HG02759 (cell line): ENCODE measurements around the gene PIGV.

Experiments
- ATAC-seq: cut with Tn5 transposase; IDR thresholded peaks from one replicate; pipeline ENCODE4 v1.9.1; 2021; ENCODE audit warnings: mild to moderate bottlenecking, moderate library complexity; ENCODE audit not compliant: unreplicated experiment

Gene PIGV

DNA sequence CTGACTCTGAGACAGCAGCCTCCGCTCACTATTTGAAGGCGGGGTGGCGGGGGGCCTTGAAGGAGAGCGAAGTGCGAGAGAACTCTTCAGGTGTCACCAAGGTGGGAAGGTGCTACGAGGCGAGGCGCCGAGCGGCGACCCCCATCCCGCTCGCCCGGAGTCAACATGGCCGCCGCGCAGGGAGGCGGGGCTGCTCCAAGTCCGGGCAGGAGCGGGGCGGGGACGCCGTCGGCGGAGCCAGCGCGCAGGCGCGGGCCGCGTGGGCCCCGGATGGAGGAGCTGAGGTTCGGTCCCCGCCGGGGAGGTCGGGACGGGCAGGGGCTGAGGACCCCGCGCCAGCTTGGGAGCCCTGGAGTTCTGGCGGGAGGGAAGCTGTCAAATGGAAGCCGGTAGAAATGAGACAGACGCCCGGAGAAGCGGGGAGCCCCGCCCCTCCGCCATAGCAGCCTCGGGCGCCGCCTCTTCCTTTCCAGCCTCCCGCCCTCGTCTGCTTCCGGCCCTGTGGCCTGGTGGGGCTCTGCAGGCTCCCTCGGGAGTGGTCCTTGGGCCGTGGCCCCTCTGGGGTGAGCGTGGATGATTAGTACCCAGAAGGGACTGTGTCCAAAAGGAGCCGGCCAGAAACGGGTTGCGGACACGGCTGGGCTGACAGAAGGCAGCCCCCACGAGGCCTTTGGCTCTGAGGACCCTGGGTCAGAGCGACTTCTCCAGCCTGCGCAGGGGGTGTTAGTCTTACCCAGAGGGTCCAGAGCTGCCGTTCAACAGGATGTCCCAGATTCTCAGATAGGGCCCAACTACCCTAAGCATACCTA is at the start of gene PIGV:
Gene PIGV, plus strand, starts transcription at position 245 of the 809 bp plus-strand sequence. CDS start 2,866 bp downstream, outside the sequence.
- peak; percentile 71 for ATAC-seq

- ATAC-seq = no peak
Observed at GRCh38 chr1:26739329-26739914, 48.3 kb upstream of the PIGV start.

DNA sequence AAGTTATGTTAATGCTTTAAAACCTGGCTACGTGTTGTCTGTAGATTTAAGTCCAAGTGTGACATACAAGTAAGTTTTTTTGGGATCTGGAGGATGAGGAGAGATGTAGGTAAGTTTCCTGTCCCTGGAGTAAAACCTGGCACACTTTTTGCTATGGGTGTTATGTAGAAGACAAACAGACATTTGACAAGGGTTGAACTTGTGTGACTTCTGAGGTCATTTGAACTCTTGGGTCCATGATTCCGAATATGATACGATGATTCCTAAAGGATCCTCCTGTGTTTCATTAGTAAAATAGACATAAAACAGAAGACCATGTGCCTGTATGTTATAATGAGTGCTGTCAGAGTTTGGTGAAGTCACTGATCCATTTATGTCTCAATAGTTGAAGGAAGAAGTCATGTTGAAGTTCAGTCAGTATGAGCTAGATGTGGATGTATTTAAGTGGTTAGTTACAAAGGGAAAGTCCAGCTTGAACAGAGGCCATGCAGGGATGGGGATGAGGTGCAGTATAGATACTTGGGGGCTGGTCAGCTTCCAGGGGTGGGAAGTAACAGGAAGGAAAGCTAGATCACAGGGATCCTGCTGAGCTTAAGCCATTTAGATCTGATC is 47.6 kb upstream of the PIGV start:
- no peak for ATAC-seq

DNA sequence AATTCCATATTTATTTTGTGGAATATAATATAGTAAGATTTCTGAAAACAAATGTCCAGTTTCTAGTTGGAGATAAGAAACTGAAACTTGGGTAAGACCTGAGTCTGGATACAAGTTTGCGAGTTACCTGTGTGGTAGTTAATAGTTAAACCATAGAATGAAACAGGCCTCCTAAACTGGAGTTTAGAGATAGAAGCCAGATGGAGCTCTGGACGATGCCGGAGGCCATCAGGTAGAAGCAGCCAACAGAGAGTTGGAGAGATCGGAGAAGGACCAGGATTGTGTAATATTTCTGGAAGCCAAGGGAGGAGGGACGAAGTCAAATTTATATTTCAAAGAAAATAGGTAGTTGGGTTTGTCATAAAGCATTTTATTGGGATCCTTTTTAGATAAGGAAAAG is 46.8 kb upstream of the PIGV start:
- no peak for ATAC-seq

- ATAC-seq = no peak
Observed at GRCh38 chr1:26743426-26744059, 44.2 kb upstream of the PIGV start.

- ATAC-seq = peak; percentile 97
Observed at GRCh38 chr1:26744075-26744959, 43.4 kb upstream of the PIGV start.

GRCh38 chr1:26745191-26745590 is 42.6 kb upstream of the PIGV start:
- no peak for ATAC-seq

DNA sequence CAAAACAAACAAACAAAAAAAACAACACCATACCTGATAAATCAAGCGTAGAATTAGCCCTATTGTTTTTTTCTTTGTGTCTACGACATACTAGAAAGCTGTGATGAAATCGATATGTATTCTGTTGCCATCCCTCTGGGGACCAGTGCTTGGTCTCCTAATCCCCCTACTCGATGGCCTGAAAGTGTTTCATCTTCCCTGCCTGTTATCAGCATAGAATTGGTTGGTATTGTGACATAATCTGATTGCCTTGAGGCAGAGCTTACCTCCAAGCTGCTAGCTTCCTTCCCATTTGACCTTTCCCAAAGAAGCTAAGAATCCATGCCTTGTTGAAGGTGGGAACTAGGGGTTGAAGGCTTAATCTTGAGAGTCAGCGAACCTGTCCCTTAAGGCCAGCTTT is 40.7 kb upstream of the PIGV start:
- ATAC-seq = no peak

DNA sequence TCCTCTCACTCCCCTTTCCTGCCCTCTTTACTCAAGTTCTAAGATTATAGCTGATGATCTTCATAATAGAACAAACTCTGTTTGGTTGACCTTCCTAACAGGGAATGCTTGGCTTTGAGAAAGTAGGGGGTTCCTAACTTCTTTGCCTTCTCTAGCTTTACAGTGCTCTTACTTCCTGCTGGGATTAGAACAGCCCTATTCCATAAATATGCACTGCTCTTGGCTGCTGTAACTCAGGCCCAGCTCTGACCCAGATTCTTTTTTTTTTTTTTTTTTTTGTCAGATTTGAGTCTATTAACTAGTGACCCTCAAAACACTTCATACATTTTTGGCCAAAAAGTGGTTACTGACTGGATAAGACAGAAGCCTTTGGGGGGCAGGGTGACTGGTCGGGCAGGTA is 39.4 kb upstream of the PIGV start:
- no peak for ATAC-seq

GRCh38 chr1:26749458-26749857 is 38.3 kb upstream of the PIGV start:
- no peak for ATAC-seq

DNA sequence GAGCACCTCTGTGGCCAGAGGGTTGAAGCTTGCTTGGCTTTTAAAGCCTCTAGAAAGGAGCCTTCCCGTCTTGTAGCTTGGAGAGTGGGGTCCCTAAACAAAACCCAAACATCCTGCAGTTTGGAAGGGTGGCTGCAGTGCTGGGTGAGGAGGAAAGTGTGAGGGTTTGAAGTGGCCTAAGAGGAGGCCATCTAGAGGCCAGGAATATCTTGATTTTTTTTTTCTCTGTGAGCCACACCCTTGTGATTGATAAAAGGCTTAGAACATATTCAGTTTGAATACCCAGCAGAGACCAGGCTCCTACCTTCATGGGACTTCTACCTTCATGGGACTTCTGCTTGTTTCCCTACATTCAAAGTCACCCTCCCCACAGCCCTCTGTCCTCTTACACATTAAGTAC is 37.3 kb upstream of the PIGV start:
- ATAC-seq = no peak

DNA sequence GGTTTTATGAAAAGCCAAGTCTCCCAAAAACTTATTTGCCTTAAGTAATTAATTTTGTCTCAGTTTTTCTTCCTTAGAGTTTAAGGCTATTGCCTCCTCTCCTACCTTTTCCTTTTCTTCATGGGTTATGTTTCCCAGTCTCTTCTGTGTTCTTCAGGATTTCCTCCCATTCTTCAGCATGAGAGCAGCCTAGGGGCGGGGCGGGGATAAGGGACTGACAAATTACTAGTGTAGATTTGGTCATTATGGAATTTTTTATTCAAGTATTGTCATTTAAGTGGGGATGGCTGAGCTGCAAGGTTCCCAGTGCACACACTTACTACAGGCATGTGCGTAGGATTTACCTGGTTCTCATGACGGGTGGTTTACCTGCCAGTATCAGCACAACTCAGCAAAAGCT is 35.2 kb upstream of the PIGV start:
- ATAC-seq = no peak

- ATAC-seq = no peak
Observed at GRCh38 chr1:26754086-26754874, 33.5 kb upstream of the PIGV start.

DNA sequence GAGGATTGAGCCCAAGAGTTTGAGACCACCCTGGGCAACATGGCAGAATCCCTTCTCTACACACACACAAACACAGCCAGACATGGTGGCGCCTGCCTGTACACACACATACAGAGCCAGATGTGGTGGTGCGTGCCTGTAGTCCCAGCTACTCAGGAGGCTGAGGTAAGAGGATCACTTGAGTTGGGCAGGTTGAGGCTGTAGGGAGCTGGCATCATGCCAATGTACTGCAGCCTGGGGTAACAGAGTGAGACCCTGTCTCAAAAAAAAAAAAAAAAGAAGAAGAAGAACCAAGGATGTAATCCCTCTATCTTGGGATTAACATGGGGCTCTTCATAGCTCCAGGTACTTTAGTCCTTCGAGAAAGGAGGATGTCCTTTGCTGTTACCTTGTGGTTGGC is 29.4 kb upstream of the PIGV start:
- ATAC-seq = no peak

DNA sequence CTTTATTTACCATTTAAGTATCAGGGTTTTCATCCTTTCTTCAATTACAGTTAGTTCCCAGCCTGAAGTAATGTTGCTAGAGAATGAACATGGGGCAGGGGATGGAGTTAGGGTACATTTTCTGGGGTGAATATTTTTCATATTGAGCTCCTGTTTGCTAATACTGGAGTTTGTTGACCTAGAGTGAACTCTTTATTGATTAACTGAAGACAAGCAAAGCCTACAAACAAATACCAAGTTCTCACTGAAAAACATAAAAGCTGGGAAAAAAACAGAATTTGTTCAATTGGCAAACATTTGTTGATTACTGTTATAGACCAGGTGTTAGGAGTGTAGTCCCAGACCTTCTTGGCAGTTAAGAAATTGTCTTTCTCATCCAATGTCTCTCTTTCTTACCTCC is 28.2 kb upstream of the PIGV start:
- ATAC-seq = no peak

DNA sequence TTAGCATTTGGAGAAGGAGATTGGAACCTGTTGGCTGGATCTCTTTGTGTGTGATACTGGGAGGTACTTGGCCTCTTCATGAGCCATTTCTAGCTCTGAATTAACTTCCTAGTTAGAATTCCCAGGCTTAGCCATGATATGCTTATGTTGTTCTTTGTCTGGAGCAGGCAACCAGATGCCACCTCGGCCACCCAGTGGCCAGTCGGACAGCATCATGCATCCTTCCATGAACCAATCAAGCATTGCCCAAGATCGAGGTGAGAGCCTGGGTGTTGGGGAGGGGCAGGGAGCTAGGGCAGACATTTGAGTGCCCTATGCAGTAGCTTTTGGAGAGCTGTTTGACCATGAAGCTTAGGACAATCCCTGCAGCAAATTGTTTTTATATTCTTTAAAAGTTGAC is 26.5 kb upstream of the PIGV start:
- no peak for ATAC-seq

- no peak for ATAC-seq
Observed at GRCh38 chr1:26767714-26768113, 20.0 kb upstream of the PIGV start.

- ATAC-seq = no peak
Observed at GRCh38 chr1:26768755-26769154, 19.0 kb upstream of the PIGV start.

- no peak for ATAC-seq
Observed at GRCh38 chr1:26771285-26771642, 16.5 kb upstream of the PIGV start.
